ENCODE measurements around the gene PDE4A.

GRCh38 chr19:10393137-10393536, 27.2 kb upstream of the PDE4A start:
- TF ChIP-seq ZNF274 (IDR thresholded peaks at IDR 0.05; ENCODE audit: low read depth, low read length) (no peak), YY1 (IDR thresholded peaks at IDR 0.05; ENCODE audit: insufficient read depth, insufficient read length) (no peak), SUZ12 (IDR thresholded peaks at IDR 0.05; ENCODE audit: extremely low read depth, insufficient read depth, insufficient read length) (no peak)

All from NT2/D1 (cell line).